Activated naive CD4-positive, alpha-beta T cell treated with anti-CD3 and anti-CD28 coated beads for 36 hours (primary cell): Measurements from ENCODE around the gene CCDC34. TPM values are rescaled to one million over a fixed set of nuclear protein-coding genes. Genes with fewer than 3 reads are reported as not detected.

Experiments used
- CTCF ChIA-PET: fragments of 350-600 bp; sonication (Branson Sonifier 250); formaldehyde crosslinking; loops from one replicate; lab custom pipeline; 2021; ENCODE audit warnings: antibody characterized with exemption; lab: Charles Lee
- DNase-seq: peaks from one replicate; pipeline ENCODE4 v3.0.0-alpha.2; 2020
- H3K27ac Mint-ChIP-seq: one replicate; pipeline ENCODE4 v1.8.0; 2021; ENCODE audit warnings: mild to moderate bottlenecking, mixed read lengths
- H3K27me3 Mint-ChIP-seq: one replicate; pipeline ENCODE4 v1.8.0; 2021; ENCODE audit warnings: low read depth, mixed read lengths
- H3K36me3 Mint-ChIP-seq: one replicate; pipeline ENCODE4 v1.8.0; 2021; ENCODE audit warnings: low read depth, mixed read lengths
- H3K4me1 Mint-ChIP-seq: one replicate; pipeline ENCODE4 v1.8.0; 2021; ENCODE audit warnings: low read depth, mixed read lengths
- H3K4me3 Mint-ChIP-seq: one replicate; pipeline ENCODE4 v1.8.0; 2021; ENCODE audit warnings: mild to moderate bottlenecking, moderate library complexity, mixed read lengths
- H3K9me3 Mint-ChIP-seq: one replicate; pipeline ENCODE4 v1.8.0; 2021; ENCODE audit warnings: mixed read lengths
- intact Hi-C: fragments of 100-400 bp; cut with micrococcal nuclease; formaldehyde crosslinking; loops from one replicate; pipeline ENCODE4 v1.15.1; 2023
- total RNA-seq, 2 experiments: library from RNA; stranded (reverse); gene quantifications; one replicate each; pipeline ENCODE4 v1.2.3, GENCODE V29; 2021

The CCDC34 gene
- total RNA-seq, 2 experiments from 2014 or later, result 28.2 to 29.9 TPM

DNA sequence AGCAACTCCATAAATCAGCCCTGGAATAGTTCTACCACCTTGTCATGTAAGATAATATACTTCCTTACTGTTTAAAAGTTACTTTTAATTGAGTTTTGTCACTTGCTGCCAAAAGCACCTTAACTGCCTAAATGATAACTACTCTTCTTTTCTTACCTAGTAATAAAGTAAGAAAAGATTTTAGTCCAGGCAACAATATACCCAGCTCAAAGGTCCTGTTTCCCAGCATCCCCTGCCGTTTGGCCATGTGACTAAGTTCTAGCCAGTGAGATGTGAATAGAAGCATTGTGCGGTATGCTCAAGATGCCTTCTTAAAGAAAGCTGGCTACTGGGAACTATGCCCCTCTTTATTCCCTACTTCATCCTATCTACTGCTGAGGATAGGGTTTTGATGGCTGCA is 39.4 kb upstream of the CCDC34 start:
- Mint-ChIP-seq H3K4me1 (no peaks in the 10 kb centered on the region), H3K9me3 (no peaks in the 10 kb centered on the region), H3K27me3 (no peaks in the 10 kb centered on the region), H3K27ac (no peak overlapping the region), H3K4me3 (no peak overlapping the region), H3K36me3 (no peaks in the 10 kb centered on the region)
- CTCF ChIA-PET, result interaction anchor here (0.9 kb wide), 1 partner anchor 83 kb away, joined by 3 read pairs; no protein-coding TSS in a partner anchor
- DNase-seq, result no peak
- intact Hi-C loops, result no loop called here

DNA sequence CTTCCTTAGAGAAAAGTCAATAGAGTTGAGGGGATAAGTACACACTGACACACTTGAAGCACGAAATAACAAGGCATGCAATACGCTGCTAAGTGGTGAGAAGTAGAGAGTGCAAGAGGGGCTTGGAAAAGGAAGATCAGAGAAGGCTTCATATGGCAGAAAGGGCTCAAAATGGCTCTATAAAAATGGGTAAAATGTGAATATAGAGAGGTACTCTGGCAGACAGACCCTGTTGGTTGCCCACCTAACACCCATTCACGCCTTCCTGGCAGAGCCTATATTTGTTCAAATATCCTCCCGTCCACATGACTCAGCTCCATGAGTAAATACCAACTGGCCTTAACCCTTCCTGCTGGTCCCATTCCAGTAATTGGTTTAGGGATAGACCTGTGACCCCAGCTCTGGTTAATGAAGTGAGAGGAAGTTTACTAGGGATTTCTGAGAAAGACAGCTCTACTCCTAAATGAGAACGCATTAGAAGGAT is 38.9 kb upstream of the CCDC34 start:
- H3K36me3 Mint-ChIP-seq, result no peaks in the 10 kb centered on the region
- no peak overlapping the region for H3K4me3 Mint-ChIP-seq

DNA sequence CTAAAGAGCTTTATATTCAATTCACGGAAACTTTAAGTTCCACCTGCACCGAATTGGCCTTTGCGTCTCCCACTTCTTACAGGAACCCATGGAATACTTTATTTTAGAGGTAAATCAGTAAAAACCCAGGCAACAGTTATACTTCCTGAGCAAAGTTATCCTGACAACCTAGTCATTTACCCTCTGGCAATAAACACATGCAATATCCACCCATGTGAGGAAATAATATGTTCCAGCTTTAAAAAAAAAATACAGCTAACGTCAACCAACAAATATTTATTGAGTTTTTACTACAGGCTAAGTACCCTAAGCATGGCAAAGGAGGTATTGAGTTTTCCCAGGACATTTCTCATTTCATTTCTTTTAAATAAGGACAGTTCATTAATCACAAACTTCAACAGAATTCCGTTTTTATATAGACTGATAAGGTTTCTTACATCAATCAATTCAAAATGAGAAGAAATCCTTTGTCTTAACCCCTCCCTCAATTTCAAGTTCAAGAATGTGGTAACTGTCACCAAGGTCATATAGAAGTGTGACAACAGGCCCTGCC is 38.3 kb upstream of the CCDC34 start:
- intact Hi-C loops, result no loop called here
- DNase-seq, result no peak
- H3K36me3 Mint-ChIP-seq, result no peaks in the 10 kb centered on the region
- H3K27me3 Mint-ChIP-seq, result no peaks in the 10 kb centered on the region
- no peak overlapping the region for H3K27ac Mint-ChIP-seq
- CTCF ChIA-PET, result no interaction called here
- H3K4me1 Mint-ChIP-seq, result no peaks in the 10 kb centered on the region
- no peak overlapping the region for H3K4me3 Mint-ChIP-seq
- no peaks in the 10 kb centered on the region for H3K9me3 Mint-ChIP-seq

More for the DNA sequence above, 38.9 kb upstream of the CCDC34 start:
- CTCF ChIA-PET, result no interaction called here
- H3K9me3 Mint-ChIP-seq, result no peaks in the 10 kb centered on the region
- no peak overlapping the region for H3K27ac Mint-ChIP-seq
- no peaks in the 10 kb centered on the region for H3K4me1 Mint-ChIP-seq
- intact Hi-C loops, result no loop called here
- H3K27me3 Mint-ChIP-seq, result no peaks in the 10 kb centered on the region
- DNase-seq, result no peak

GRCh38 chr11:27398400-27398770 is 35.4 kb upstream of the CCDC34 start:
- no peaks in the 10 kb centered on the region for H3K9me3 Mint-ChIP-seq
- DNase-seq, result no peak
- H3K36me3 Mint-ChIP-seq, result no peaks in the 10 kb centered on the region
- no peaks in the 10 kb centered on the region for H3K27me3 Mint-ChIP-seq
- no peaks in the 10 kb centered on the region for H3K4me1 Mint-ChIP-seq
- H3K4me3 Mint-ChIP-seq, result no peak overlapping the region
- intact Hi-C loops, result no loop called here
- CTCF ChIA-PET, result no interaction called here
- H3K27ac Mint-ChIP-seq, result no peak overlapping the region

DNA sequence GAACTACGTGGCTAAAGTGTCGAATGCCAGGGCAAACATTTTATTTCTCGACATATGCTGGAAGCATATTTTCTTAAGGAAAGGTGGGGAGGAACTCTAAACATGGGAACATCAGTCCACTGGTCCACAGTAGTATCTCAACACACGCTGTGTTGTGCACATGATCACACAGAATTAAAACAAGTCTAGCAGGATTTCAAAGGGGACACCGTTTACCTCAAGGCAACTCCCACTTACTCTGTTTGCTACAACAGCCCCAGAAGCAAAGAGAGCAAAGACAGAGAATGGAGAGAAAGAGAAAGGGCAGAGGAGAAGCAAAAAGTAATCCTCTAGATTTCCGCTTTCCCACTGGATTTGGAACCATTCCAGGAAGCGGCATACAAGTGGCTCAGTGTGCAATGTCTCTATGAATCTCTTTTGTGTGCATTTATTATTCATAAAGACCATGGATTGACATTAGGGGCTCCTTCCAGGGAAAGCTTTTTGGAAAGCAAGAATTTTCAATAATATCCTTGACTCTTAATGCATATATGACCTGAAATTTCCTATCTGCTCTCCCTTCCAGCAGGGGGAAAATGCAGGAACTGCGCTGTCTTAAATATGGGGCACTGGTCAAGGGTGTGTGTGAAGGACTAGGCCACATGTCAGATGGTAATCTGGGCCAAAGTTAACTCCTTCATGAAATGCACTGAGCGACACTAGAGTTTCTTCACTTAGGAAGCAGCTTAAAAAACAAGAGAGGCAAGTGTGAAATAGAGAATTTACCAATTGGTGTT is 34.8 kb upstream of the CCDC34 start:
- no peak for DNase-seq
- H3K27me3 Mint-ChIP-seq, result no peaks in the 10 kb centered on the region
- H3K4me3 Mint-ChIP-seq, result no peak overlapping the region
- H3K27ac Mint-ChIP-seq, result no peak overlapping the region
- H3K9me3 Mint-ChIP-seq, result no peaks in the 10 kb centered on the region
- intact Hi-C loops, result no loop called here
- CTCF ChIA-PET, result no interaction called here
- no peaks in the 10 kb centered on the region for H3K4me1 Mint-ChIP-seq
- no peaks in the 10 kb centered on the region for H3K36me3 Mint-ChIP-seq

- Mint-ChIP-seq H3K27me3 (no peaks in the 10 kb centered on the region), H3K4me3 (no peak overlapping the region), H3K9me3 (no peaks in the 10 kb centered on the region), H3K36me3 (no peaks in the 10 kb centered on the region), H3K27ac (no peak overlapping the region), H3K4me1 (no peaks in the 10 kb centered on the region)
- CTCF ChIA-PET, result no interaction called here
- intact Hi-C loops, result no loop called here
- no peak for DNase-seq
Measured at GRCh38 chr11:27396259-27396839, 33.3 kb upstream of the CCDC34 start.

DNA sequence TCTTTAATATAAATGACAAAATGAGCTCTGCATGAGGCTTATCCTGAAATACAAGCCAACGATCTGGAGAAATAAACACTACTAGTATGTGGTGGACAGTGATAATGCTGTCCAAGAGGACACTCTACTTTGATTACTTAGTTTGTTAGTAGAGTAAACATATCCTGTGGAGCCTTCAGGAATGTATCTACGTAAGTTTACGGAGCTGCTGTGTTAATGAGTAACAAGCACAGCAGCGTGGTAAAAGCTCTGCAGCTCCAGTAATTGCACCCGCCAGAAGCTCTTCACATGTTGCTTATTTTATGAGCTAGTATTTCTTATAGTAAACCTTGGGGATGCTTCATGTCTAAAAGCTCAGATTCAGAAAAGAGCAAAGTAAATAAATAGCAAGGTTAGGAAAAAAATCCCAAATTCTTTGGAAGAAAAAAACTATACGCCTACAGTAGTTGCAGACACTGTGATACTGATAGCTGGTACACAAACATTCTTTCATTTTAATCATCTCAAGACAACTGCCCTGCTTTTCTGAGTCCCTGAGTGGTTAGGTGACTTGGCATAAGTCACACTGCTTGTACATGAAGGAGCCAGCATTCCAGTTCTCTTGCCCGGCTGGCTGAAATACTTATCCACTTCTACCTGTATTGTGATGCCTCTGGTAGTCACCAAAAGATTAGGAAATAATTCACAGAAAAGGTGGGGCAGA is 32.7 kb upstream of the CCDC34 start:
- H3K4me3 Mint-ChIP-seq, result no peak overlapping the region
- no peaks in the 10 kb centered on the region for H3K4me1 Mint-ChIP-seq
- CTCF ChIA-PET, result no interaction called here
- intact Hi-C loops, result no loop called here
- no peak overlapping the region for H3K27ac Mint-ChIP-seq
- no peaks in the 10 kb centered on the region for H3K36me3 Mint-ChIP-seq
- H3K27me3 Mint-ChIP-seq, result no peaks in the 10 kb centered on the region
- no peaks in the 10 kb centered on the region for H3K9me3 Mint-ChIP-seq
- no peak for DNase-seq

GRCh38 chr11:27394781-27395228 is 31.8 kb upstream of the CCDC34 start:
- CTCF ChIA-PET, result no interaction called here
- DNase-seq, result no peak
- intact Hi-C loops, result no loop called here
- Mint-ChIP-seq H3K27me3 (no peaks in the 10 kb centered on the region), H3K4me3 (no peak overlapping the region), H3K36me3 (no peaks in the 10 kb centered on the region), H3K27ac (no peak overlapping the region), H3K9me3 (no peaks in the 10 kb centered on the region), H3K4me1 (no peaks in the 10 kb centered on the region)

DNA sequence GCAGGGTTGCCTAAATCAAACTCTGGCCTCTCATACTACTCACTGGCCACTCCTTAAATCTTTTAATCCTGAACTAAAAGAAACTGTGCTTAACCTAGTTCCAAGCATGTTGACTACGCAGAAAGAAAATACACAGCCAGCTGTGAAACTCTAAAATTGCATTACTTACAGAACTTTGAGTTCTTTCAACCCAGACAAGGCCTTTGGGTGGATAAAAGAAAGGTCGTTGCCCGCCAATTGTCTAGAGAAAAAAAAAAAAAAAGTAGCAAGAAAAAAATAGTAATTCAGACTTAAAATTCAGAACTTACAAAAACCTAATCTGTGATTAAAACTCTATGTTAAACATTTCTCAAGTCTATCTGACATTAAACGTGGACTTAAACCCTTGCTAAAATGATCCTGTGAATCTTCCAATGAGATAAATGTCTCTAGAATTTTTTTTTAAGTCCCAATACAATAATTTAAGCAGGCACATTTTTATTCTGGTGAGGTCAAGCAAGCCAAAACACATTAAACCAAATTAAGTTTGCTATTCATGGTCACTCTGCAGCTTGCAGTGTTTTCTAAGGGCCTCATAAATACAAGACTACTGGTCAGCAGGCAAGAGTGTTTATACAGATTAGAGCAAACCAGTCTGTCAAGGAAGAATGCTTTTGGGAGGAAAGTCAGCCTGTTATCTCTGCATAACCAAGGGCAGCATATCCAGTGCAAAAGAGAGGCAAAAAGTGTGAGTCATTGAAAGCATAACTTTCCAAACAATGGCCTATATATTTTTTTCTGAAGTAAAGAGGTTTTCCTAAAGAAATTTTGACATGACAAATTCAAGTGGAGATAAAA is 29.5 kb upstream of the CCDC34 start:
- no peak for DNase-seq
- CTCF ChIA-PET, result no interaction called here
- no peaks in the 10 kb centered on the region for H3K4me1 Mint-ChIP-seq
- H3K27ac Mint-ChIP-seq, result no peak overlapping the region
- H3K4me3 Mint-ChIP-seq, result no peak overlapping the region
- H3K36me3 Mint-ChIP-seq, result no peaks in the 10 kb centered on the region
- intact Hi-C loops, result no loop called here
- H3K9me3 Mint-ChIP-seq, result no peaks in the 10 kb centered on the region
- no peaks in the 10 kb centered on the region for H3K27me3 Mint-ChIP-seq

DNA sequence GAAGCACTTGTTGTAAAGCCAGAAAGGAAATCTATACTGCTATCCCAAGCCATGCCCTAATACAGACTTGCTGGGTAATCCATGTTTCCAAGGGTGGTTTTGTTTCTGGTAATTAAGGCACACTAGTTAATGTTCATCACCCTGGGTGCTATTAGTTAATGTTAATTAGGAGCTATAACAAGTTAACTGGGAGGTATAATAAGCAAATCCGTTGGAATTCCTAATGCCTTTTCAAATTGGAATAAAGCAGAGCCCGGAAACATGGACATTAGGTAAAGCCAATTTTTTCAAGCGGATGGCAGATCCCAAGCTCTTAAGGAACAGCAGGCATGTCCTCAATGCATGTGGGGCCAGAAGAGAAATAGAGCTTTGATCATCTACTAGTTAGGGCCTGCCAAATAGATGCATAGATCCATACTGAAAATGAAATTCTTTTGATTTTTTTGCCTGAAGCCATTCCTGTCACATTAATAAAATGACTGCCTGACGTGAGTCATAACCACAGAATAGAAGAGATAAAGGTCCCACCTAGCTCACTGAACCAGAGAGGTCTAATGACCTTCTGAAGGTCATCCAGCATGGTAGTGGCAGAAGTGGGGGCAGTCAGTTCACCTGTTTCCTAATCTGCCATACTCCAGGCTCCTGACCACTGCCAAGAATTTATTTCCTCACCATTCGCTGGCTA is 28.5 kb upstream of the CCDC34 start:
- intact Hi-C loops, result no loop called here
- Mint-ChIP-seq H3K4me1 (no peaks in the 10 kb centered on the region), H3K27ac (no peak overlapping the region), H3K36me3 (no peaks in the 10 kb centered on the region), H3K9me3 (no peaks in the 10 kb centered on the region), H3K27me3 (no peaks in the 10 kb centered on the region), H3K4me3 (no peak overlapping the region)
- no peak for DNase-seq
- CTCF ChIA-PET, result interaction anchor here (0.7 kb wide), 1 partner anchor 1093 kb away, joined by 3 read pairs; no protein-coding TSS in a partner anchor

DNA sequence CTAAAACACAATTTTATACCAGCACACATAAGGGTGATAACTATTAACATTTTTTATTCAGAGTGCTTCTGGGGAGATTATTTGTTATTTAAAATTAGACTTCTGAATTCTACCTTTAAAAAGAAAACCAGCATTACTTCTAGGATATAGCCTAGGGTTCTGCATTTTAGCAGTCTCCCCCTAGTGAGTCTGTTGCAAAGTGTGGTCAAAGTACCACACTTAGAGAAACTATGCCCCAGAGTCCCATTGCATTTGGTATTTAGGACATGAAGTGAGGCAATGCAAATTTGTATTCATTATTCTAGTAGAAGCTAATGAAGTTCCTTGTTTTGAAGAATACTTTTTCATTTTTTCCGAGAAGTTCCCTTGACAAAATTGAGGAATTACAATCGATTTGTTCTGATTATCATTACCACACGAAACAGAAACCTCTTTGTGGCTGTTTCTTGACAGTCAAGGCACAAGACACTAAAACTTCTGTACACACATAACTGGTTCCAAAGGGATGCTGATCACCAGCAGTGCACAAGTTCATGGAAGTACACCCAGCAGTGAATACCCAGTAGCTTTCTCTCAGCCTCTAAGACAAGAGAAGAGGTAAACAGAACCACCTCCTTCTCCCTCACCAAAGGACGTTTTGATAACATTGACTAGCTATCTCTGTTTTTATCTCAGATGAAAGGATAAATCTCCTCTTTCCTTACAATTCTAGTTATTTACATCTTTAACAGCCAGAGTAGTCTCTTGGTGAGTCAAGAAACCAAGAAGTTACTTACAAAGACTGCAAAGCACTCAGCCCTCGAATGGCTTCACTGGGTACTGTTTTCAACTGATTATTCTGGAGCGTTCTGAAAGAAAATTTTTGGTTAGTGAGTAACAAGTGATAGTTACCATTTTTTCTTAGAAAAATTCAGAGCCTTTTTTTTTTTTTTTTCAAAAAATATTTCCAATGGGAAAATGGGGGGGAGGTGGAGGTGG is 27.6 kb upstream of the CCDC34 start:
- H3K27me3 Mint-ChIP-seq, result no peaks in the 10 kb centered on the region
- CTCF ChIA-PET, result no interaction called here
- no peaks in the 10 kb centered on the region for H3K4me1 Mint-ChIP-seq
- intact Hi-C loops, result no loop called here
- H3K36me3 Mint-ChIP-seq, result no peaks in the 10 kb centered on the region
- H3K4me3 Mint-ChIP-seq, result no peak overlapping the region
- DNase-seq, result no peak
- no peaks in the 10 kb centered on the region for H3K9me3 Mint-ChIP-seq
- no peak overlapping the region for H3K27ac Mint-ChIP-seq
